Measurements from ENCODE around the gene PYROXD2.
A peak's percentile ranks its signal among the peaks of the same experiment; 100 is the strongest.

Gene PYROXD2

DNA sequence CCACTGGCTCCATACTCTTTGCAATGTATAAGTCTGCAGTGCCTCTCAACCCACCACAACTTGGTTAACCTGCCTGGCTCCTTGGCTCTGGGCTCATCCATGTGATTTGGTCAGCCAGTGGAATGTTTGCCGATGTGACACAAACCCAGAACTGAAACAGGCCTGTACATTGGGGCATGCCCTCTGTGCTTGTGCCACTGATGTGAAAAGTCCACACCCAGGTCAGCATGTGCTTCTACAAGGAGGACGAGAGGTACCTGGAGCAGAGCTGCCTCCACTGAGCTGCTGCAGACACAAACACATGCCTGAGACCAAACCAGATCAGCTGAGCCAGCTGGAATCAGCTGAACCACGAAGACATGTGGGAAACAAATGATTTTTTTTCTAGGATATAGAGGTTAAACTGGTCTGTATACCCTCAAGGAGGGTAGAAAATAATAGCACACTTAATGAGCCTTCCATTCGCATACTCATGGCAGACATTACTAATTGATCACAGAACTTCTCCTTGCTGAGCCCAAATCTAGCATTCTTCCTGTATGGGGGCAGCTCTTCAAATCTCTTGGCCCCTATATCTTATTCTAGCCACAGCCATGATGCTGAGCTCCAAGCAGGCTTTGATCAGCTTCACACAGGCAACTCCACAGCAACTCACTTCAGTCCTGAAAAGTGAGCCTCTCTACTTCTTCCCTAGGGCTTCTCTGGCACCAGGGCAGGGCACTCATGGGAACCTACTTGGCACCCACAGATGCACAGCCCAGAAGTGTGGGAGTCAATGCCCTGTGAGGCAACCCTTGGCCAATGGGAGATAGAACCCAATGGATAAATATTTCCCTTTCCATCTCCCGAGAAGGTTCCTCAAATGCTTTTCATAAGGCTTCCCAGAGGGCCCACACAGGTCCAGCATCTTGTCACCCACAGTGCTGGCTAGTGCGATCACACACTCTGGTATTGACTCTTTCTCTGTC lies 18.6 kb downstream of the PYROXD2 start:
- H2AFZ ChIP-seq (ENCODE audit: low read depth, low read length) = no peak overlapping the region
- H3K4me2 ChIP-seq (ENCODE audit: low read length) = no peak overlapping the region
- H3K9me3 ChIP-seq (ENCODE audit: insufficient read depth, low read length) = no peaks in the 10 kb centered on the region
- H3K9ac ChIP-seq (ENCODE audit: low read length) = no peak overlapping the region
- H4K20me1 ChIP-seq (ENCODE audit: insufficient read depth, low read length) = no peaks in the 10 kb centered on the region
- peaks cover 12% of the 10 kb centered on the region; the same call in 1 of the 2 replicates for H3K4me1 ChIP-seq (ENCODE audit: low read length)
- H3K79me2 ChIP-seq (ENCODE audit: low read length) = no peaks in the 10 kb centered on the region
- no peak for TF ChIP-seq EZH2phosphoT487 (IDR thresholded peaks at IDR 0.05; ENCODE audit: low read depth)
- TF ChIP-seq, protein P1, sequence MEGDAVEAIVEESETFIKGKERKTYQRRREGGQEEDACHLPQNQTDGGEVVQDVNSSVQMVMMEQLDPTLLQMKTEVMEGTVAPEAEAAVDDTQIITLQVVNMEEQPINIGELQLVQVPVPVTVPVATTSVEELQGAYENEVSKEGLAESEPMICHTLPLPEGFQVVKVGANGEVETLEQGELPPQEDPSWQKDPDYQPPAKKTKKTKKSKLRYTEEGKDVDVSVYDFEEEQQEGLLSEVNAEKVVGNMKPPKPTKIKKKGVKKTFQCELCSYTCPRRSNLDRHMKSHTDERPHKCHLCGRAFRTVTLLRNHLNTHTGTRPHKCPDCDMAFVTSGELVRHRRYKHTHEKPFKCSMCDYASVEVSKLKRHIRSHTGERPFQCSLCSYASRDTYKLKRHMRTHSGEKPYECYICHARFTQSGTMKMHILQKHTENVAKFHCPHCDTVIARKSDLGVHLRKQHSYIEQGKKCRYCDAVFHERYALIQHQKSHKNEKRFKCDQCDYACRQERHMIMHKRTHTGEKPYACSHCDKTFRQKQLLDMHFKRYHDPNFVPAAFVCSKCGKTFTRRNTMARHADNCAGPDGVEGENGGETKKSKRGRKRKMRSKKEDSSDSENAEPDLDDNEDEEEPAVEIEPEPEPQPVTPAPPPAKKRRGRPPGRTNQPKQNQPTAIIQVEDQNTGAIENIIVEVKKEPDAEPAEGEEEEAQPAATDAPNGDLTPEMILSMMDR (IDR thresholded peaks at IDR 0.05; ENCODE audit: low read depth, low read length) = no peak
- no peak overlapping the region for H3K27ac ChIP-seq (ENCODE audit: low read length)
- no peaks in the 10 kb centered on the region for H3K27me3 ChIP-seq (ENCODE audit: low read depth, low read length)
- no peaks in the 10 kb centered on the region for H3K36me3 ChIP-seq (replicated peaks; ENCODE audit: low read depth, low read length)
- H3K4me3 ChIP-seq (ENCODE audit: low read length) = no peak overlapping the region

DNA sequence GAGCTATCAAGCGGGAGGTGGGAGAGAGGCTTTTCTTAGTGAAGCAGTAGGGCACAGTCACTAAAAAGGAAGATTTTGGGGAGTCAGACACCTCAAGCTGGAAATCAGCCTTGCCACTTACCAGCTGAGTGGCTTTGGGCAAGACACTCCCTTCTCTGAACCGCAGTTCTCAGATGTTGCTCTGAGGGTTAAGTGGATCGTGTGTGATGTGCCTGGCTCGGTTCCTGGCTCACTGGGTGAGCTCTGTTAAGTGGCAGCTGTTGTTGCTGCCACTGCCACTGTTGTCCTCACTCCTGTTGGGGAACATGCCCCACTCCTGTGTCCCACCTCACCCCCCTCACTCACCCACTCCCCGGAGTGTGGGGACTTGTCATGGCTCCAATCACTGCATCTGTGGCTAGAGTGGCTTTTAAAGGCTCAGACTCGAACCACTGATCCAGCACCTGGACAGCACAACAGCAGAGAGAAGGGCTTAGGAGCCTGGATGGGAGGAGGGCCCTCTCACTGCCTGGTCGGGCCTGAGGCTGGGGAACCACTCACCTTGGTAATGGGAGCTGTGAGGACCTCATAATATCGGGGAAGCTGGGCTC lies 20.0 kb downstream of the PYROXD2 start:
- H3K4me2 ChIP-seq (ENCODE audit: low read length) = peak overlapping the region; percentile 42; the same call in 1 of the 2 replicates
- no peak overlapping the region for H3K4me3 ChIP-seq (ENCODE audit: low read length)
- no peaks in the 10 kb centered on the region for H3K36me3 ChIP-seq (replicated peaks; ENCODE audit: low read depth, low read length)
- H3K27me3 ChIP-seq (ENCODE audit: low read depth, low read length) = no peaks in the 10 kb centered on the region
- H2AFZ ChIP-seq (ENCODE audit: low read depth, low read length) = 0 out of 2 replicates have a peak overlapping the region, but pooled peaks have one; percentile 60
- H3K27ac ChIP-seq (ENCODE audit: low read length) = no peak overlapping the region
- no peak overlapping the region for H3K9ac ChIP-seq (ENCODE audit: low read length)
- TF ChIP-seq, protein P1 (IDR thresholded peaks at IDR 0.05; ENCODE audit: low read depth, low read length) = no peak
- no peak for TF ChIP-seq EZH2phosphoT487 (IDR thresholded peaks at IDR 0.05; ENCODE audit: low read depth)
- no peaks in the 10 kb centered on the region for H3K79me2 ChIP-seq (ENCODE audit: low read length)
- H3K9me3 ChIP-seq (ENCODE audit: insufficient read depth, low read length) = no peaks in the 10 kb centered on the region
- no peaks in the 10 kb centered on the region for H4K20me1 ChIP-seq (ENCODE audit: insufficient read depth, low read length)
- H3K4me1 ChIP-seq (ENCODE audit: low read length) = peaks cover 18% of the 10 kb centered on the region

DNA sequence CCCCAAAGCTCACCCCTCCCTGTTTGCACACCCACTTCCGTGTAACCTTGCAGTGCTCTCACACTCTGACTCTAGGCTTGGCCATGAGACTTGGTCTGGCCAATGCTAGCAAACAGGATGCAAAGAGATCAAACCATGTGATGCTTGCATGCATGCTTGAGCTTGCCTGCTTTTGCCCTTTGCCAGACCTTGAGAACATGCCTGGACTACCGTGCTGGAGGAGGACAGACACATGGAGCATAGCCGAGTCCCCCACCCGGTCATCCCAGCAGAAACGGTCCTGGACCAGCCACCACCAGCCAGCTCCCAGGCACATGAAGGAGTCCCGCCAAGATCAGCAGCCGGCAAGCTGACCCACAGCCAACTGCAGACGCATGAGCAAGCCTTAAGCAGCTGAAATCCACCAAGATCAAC lies 23.4 kb downstream of the PYROXD2 start:
- Histone ChIP-seq H3K36me3 (replicated peaks; ENCODE audit: low read depth, low read length) (no peaks in the 10 kb centered on the region), H3K27me3 (ENCODE audit: low read depth, low read length) (no peaks in the 10 kb centered on the region), H3K4me1 (ENCODE audit: low read length) (peaks cover 18% of the 10 kb centered on the region), H3K27ac (ENCODE audit: low read length) (no peak overlapping the region), H4K20me1 (ENCODE audit: insufficient read depth, low read length) (no peaks in the 10 kb centered on the region), H3K9ac (ENCODE audit: low read length) (no peak overlapping the region), H3K4me2 (ENCODE audit: low read length) (no peak overlapping the region), H3K9me3 (ENCODE audit: insufficient read depth, low read length) (no peaks in the 10 kb centered on the region), H2AFZ (ENCODE audit: low read depth, low read length) (no peak overlapping the region), H3K79me2 (ENCODE audit: low read length) (no peaks in the 10 kb centered on the region), H3K4me3 (ENCODE audit: low read length) (no peak overlapping the region)
- no peak for TF ChIP-seq EZH2phosphoT487 (IDR thresholded peaks at IDR 0.05; ENCODE audit: low read depth)
- TF ChIP-seq, protein P1 (IDR thresholded peaks at IDR 0.05; ENCODE audit: low read depth, low read length) = no peak

DNA sequence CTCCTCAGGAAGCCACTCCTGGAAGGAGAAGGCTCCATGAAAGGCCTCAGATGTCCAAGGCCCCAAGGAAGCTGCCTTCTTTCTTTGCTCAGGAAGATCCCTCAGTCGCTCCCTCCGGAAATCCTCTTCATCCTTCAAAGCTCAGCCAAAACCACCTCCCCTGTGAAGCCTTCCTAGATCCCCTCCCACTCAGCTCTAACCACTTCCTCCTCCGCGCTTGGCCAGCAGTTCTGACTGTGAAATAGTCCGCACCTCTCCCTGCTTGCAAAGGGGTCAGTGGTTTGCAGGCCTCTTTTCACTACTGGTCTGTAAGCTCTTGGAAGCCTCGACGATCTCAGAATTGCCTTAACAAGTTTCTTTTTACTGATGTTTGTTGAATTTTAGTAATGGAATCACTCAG lies 23.9 kb downstream of the PYROXD2 start:
- H4K20me1 ChIP-seq (ENCODE audit: insufficient read depth, low read length) = no peaks in the 10 kb centered on the region
- peaks cover 18% of the 10 kb centered on the region for H3K4me1 ChIP-seq (ENCODE audit: low read length)
- no peaks in the 10 kb centered on the region for H3K9me3 ChIP-seq (ENCODE audit: insufficient read depth, low read length)
- H2AFZ ChIP-seq (ENCODE audit: low read depth, low read length) = no peak overlapping the region
- no peaks in the 10 kb centered on the region for H3K36me3 ChIP-seq (replicated peaks; ENCODE audit: low read depth, low read length)
- H3K27ac ChIP-seq (ENCODE audit: low read length) = no peak overlapping the region
- H3K79me2 ChIP-seq (ENCODE audit: low read length) = no peaks in the 10 kb centered on the region
- TF ChIP-seq, protein P1 (IDR thresholded peaks at IDR 0.05; ENCODE audit: low read depth, low read length) = no peak
- TF ChIP-seq EZH2phosphoT487 (IDR thresholded peaks at IDR 0.05; ENCODE audit: low read depth) = no peak
- no peak overlapping the region for H3K4me3 ChIP-seq (ENCODE audit: low read length)
- no peaks in the 10 kb centered on the region for H3K27me3 ChIP-seq (ENCODE audit: low read depth, low read length)
- 0 out of 2 replicates have a peak overlapping the region, but pooled peaks have one; percentile 26 for H3K4me2 ChIP-seq (ENCODE audit: low read length)
- no peak overlapping the region for H3K9ac ChIP-seq (ENCODE audit: low read length)
